WTC11 (cell line): ENCODE results near the gene ARHGEF37. TPM values are rescaled to one million over a fixed set of nuclear protein-coding genes. Genes with fewer than 3 reads are reported as not detected.
A peak's percentile ranks its signal among the peaks of the same experiment; 100 is the strongest.
"Not testable (repeated sequence)": the region's sequence is repeated elsewhere in the genome, so short reads cannot be mapped to it uniquely, and the experiment has no call there.

Experiments
- ATAC-seq: fragments of 200-7000 bp; cut with Tn5 transposase; 2 replicates; pipeline ENCODE4 v1.10.0; 2021; ENCODE audit warnings: mild to moderate bottlenecking, moderate library complexity
- CTCF ChIA-PET: fragments of 300-600 bp; sonication (Branson Sonifier 250); formaldehyde crosslinking; loops from one replicate; lab custom pipeline; 2021; ENCODE audit warnings: antibody characterized with exemption; lab: Charles Lee
- POLR2A ChIA-PET: fragments of 350-600 bp; sonication (Branson Sonifier 250); formaldehyde crosslinking; loops from one replicate; lab custom pipeline; 2021; ENCODE audit warnings: antibody characterized with exemption; lab: Charles Lee
- DNase-seq: peaks from one replicate; pipeline ENCODE4 v3.0.0; 2021; ENCODE audit warnings: low spot score
- H3K27ac Mint-ChIP-seq: 2 replicates; pipeline ENCODE4 v1.8.0; 2021; ENCODE audit warnings: mixed read lengths
- H3K27me3 Mint-ChIP-seq: 2 replicates; pipeline ENCODE4 v1.8.0; 2021; ENCODE audit warnings: low read depth, mild to moderate bottlenecking, moderate library complexity, mixed read lengths
- H3K36me3 Mint-ChIP-seq: 2 replicates; pipeline ENCODE4 v1.8.0; 2021; ENCODE audit warnings: mixed read lengths
- H3K4me1 Mint-ChIP-seq: 2 replicates; pipeline ENCODE4 v1.8.0; 2022; ENCODE audit warnings: mixed read lengths
- H3K4me3 Mint-ChIP-seq: 2 replicates; pipeline ENCODE4 v1.8.0; 2021; ENCODE audit warnings: mild to moderate bottlenecking, moderate library complexity, mixed read lengths
- H3K9me3 Mint-ChIP-seq: 2 replicates; pipeline ENCODE4 v1.8.0; 2021; ENCODE audit warnings: mixed read lengths
- CREB1 ChIP-seq: sonication (generic); formaldehyde crosslinking; IDR thresholded peaks from 2 replicates; pipeline ENCODE4 v1.8.0; 2023; ENCODE audit warnings: mild to moderate bottlenecking, missing genetic modification reagents
- CREM ChIP-seq: sonication (generic); formaldehyde crosslinking; IDR thresholded peaks from 2 replicates; pipeline ENCODE4 v1.8.1; 2022; ENCODE audit warnings: mild to moderate bottlenecking, missing genetic modification reagents, moderate library complexity
- GABPB1 ChIP-seq: sonication (generic); formaldehyde crosslinking; IDR thresholded peaks from 2 replicates; pipeline ENCODE4 v1.8.1; 2023; ENCODE audit warnings: mild to moderate bottlenecking, missing genetic modification reagents
- GRHL2 ChIP-seq: fragments of 250-450 bp; sonication (Bioruptor Pico); IDR thresholded peaks from 2 replicates; pipeline ENCODE4 v1.8.0; 2022; ENCODE audit warnings: mild to moderate bottlenecking, moderate library complexity; ENCODE audit not compliant: insufficient replicate concordance, severe bottlenecking
- HMGA2 ChIP-seq: fragments of 250-450 bp; sonication (Bioruptor Pico); IDR thresholded peaks from 2 replicates; pipeline ENCODE4 v1.4.0; 2021; ENCODE audit warnings: mild to moderate bottlenecking, moderate library complexity
- IRF2 ChIP-seq: sonication (generic); formaldehyde crosslinking; IDR thresholded peaks from 2 replicates; pipeline ENCODE4 v1.8.0; 2022; ENCODE audit warnings: low read depth, missing genetic modification reagents, borderline replicate concordance
- NFE2L1 ChIP-seq: sonication (generic); formaldehyde crosslinking; IDR thresholded peaks from 2 replicates; pipeline ENCODE4 v1.8.1; 2023; ENCODE audit warnings: missing genetic modification reagents
- OVOL2 ChIP-seq: fragments of 250-450 bp; sonication (Bioruptor Pico); IDR thresholded peaks from 2 replicates; pipeline ENCODE4 v1.9.0; 2021; ENCODE audit warnings: mild to moderate bottlenecking, borderline replicate concordance
- RELA ChIP-seq: sonication (generic); formaldehyde crosslinking; IDR thresholded peaks from 2 replicates; pipeline ENCODE4 v1.8.1; 2022; ENCODE audit warnings: missing genetic modification reagents, mild to moderate bottlenecking, borderline replicate concordance
- SMAD4 ChIP-seq: sonication (generic); formaldehyde crosslinking; IDR thresholded peaks from 2 replicates; pipeline ENCODE4 v1.8.0; 2022; ENCODE audit warnings: mild to moderate bottlenecking, missing genetic modification reagents
- SOX15 ChIP-seq: fragments of 250-450 bp; sonication (Bioruptor Pico); IDR thresholded peaks from 2 replicates; pipeline ENCODE4 v1.9.0; 2021; ENCODE audit warnings: mild to moderate bottlenecking
- TCF7 ChIP-seq: sonication (generic); formaldehyde crosslinking; IDR thresholded peaks from 2 replicates; pipeline ENCODE4 v1.8.0; 2022; ENCODE audit warnings: mild to moderate bottlenecking, low read depth, missing genetic modification reagents, moderate library complexity
- ZNF138 ChIP-seq: sonication (generic); formaldehyde crosslinking; conservative IDR thresholded peaks from 2 replicates; pipeline ENCODE4 v1.8.1; 2022; ENCODE audit warnings: mild to moderate bottlenecking, moderate library complexity, missing genetic modification reagents
- ZNF317 ChIP-seq: sonication (generic); formaldehyde crosslinking; IDR thresholded peaks from 2 replicates; pipeline ENCODE4 v1.8.1; 2023; ENCODE audit warnings: low read depth, mild to moderate bottlenecking, moderate library complexity, missing genetic modification reagents, borderline replicate concordance
- ZNF423 ChIP-seq: fragments of 250-450 bp; sonication (Bioruptor Pico); IDR thresholded peaks from 2 replicates; pipeline ENCODE4 v2.1.2; 2022; ENCODE audit warnings: mild to moderate bottlenecking, moderate library complexity
- total RNA-seq: library from RNA; stranded (reverse); gene quantifications from 3 replicates; pipeline ENCODE4 v1.2.3, GENCODE V29; 2021
- TF ChIP-seq, protein P1 (sequence below): sonication (generic); formaldehyde crosslinking; IDR thresholded peaks from 2 replicates; pipeline ENCODE4 v1.8.1; 2022; ENCODE audit warnings: low read depth, missing genetic modification reagents, borderline replicate concordance
- TF ChIP-seq, protein P2 (sequence below): sonication (generic); formaldehyde crosslinking; IDR thresholded peaks from 2 replicates; pipeline ENCODE4 v1.8.1; 2023; ENCODE audit warnings: mild to moderate bottlenecking, missing genetic modification reagents, moderate library complexity
- TF ChIP-seq, protein P3 (sequence below): sonication (generic); formaldehyde crosslinking; IDR thresholded peaks from 2 replicates; pipeline ENCODE4 v1.8.0; 2023; ENCODE audit warnings: mild to moderate bottlenecking, missing genetic modification reagents
- TF ChIP-seq, protein P4 (sequence below): sonication (generic); formaldehyde crosslinking; IDR thresholded peaks from 2 replicates; pipeline ENCODE4 v1.8.0; 2022; ENCODE audit warnings: missing genetic modification reagents
- TF ChIP-seq, protein P5 (sequence below): fragments of 250-450 bp; sonication (Bioruptor Pico); IDR thresholded peaks from 2 replicates; pipeline ENCODE4 v1.9.0; 2021; ENCODE audit warnings: mild to moderate bottlenecking

Gene ARHGEF37
- total RNA-seq, 1 experiment from 2014 or later, result 1.1 TPM

DNA sequence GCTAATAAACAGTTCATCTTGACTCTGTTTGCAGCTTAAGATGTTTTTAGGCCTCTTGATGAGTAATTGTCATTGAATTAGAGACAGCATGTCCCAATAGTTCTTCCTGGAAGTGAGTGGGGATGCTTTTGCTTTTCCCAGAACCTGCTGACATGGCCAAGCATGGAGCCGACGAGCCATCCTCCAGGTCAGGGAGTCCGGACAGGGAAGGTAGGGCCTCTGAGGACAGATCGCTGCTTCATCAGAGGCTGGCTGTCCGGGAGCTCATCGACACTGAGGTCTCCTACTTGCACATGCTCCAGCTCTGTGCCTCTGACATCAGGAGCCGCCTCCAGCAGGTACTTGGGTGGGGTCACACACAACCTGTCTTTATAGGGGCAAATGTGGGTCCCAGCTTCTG is 16.3 kb downstream of the ARHGEF37 start:
- TF ChIP-seq, protein P1, sequence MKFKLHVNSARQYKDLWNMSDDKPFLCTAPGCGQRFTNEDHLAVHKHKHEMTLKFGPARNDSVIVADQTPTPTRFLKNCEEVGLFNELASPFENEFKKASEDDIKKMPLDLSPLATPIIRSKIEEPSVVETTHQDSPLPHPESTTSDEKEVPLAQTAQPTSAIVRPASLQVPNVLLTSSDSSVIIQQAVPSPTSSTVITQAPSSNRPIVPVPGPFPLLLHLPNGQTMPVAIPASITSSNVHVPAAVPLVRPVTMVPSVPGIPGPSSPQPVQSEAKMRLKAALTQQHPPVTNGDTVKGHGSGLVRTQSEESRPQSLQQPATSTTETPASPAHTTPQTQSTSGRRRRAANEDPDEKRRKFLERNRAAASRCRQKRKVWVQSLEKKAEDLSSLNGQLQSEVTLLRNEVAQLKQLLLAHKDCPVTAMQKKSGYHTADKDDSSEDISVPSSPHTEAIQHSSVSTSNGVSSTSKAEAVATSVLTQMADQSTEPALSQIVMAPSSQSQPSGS, result no peak
- H3K36me3 Mint-ChIP-seq, result no peaks in the 10 kb centered on the region
- H3K4me3 Mint-ChIP-seq, result no peak overlapping the region
- no peak for DNase-seq
- peaks cover 7% of the 10 kb centered on the region for H3K4me1 Mint-ChIP-seq
- ChIA-PET CTCF (interaction anchor here (1.2 to 2.8 kb wide), 3 partner anchors 21 to 70 kb away, joined by 3 to 12 read pairs (median 4); partner anchors contain the start of gene CSNK1A1), POLR2A (no interaction called here)
- no peaks in the 10 kb centered on the region for H3K9me3 Mint-ChIP-seq
- no peaks in the 10 kb centered on the region for H3K27me3 Mint-ChIP-seq
- no peak for ATAC-seq
- H3K27ac Mint-ChIP-seq, result no peak overlapping the region

DNA sequence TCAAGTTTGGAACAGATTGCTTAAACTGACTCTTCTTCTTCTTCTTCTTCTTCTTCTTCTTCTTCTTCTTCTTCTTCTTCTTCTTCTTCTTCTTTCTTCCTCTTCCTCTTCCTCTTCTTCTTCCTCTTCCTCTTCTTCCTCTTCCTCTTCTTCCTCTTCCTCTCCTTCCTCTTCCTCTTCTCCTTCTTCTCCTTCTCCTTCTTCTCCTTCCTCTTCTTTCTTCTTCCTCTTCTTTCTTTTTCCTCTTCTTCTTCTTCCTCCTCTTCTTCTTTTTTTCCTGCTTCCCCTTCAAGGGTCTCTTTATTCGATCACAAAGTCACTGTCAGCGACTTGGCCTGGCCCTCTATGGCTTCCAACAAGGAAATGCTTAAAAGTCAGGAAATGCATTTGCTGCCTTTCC is 16.9 kb downstream of the ARHGEF37 start:
- H3K27me3 Mint-ChIP-seq, H3K36me3 Mint-ChIP-seq, H3K4me3 Mint-ChIP-seq, H3K27ac Mint-ChIP-seq, H3K9me3 Mint-ChIP-seq, DNase-seq, H3K4me1 Mint-ChIP-seq, ATAC-seq: not testable (repeated sequence)
- ChIA-PET POLR2A (interaction anchor here (0.7 kb wide), 1 partner anchor 240 kb away, joined by 3 read pairs; the partner anchor contains the start of gene PCYOX1L), CTCF (interaction anchor here (0.6 to 2.8 kb wide), 20 partner anchors 10 to 337 kb away, joined by 3 to 14 read pairs (median 4); partner anchors contain the start of gene ARHGEF37)

DNA sequence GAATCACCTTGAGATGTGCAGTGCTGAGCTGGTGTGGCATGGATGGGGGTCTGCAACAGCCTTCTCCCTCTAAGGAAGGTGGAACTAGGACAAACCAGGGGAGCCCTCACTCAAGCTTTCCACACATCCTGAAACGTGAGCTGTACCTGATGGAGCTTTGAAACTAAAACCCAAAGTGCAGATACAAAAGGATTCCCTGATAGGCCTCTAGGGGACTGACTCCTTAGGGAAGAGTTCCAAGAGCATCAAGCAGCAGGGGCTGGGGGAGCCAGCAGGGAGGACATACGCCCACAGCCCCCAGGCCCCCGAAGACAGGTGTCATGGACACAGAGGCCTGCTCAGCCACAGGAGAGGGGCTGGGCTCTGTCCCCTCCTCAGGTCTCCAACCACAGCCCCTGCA is 17.7 kb downstream of the ARHGEF37 start:
- Mint-ChIP-seq H3K4me3 (no peak overlapping the region), H3K36me3 (no peaks in the 10 kb centered on the region), H3K9me3 (no peaks in the 10 kb centered on the region), H3K27ac (no peak overlapping the region), H3K27me3 (no peaks in the 10 kb centered on the region), H3K4me1 (peaks cover 7% of the 10 kb centered on the region)
- CTCF ChIA-PET, result interaction anchor here (0.6 to 1.5 kb wide), 18 partner anchors 9 to 336 kb away, joined by 3 to 14 read pairs (median 3); partner anchors contain the start of gene ARHGEF37
- ATAC-seq, result peak; percentile 87
- TF ChIP-seq ZNF317 (CRISPR knock-in tag), result no peak
- POLR2A ChIA-PET, result interaction anchor here (0.7 kb wide), 1 partner anchor 241 kb away, joined by 3 read pairs; the partner anchor contains the start of gene PCYOX1L
- DNase-seq, result no peak

DNA sequence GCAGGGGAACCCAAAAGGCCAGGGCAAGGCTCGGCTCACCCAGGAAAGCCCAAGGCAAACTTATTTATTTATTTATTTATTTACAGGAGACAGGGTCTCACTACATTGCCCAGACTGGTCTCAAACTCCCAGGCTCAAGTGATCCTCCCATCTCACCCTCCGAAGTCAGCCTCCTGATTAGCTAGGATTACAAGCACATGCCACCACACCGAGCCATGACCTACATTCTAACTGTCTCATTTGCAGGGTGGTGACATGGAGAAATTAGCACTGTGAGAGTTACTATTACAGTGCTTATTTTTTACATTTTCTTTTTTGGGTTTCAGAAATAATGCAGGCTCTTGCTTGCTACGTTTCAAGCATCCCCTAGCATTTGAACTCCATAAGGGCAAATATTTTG is 18.1 kb downstream of the ARHGEF37 start:
- Mint-ChIP-seq H3K4me3 (no peak overlapping the region), H3K27me3 (no peaks in the 10 kb centered on the region), H3K36me3 (no peaks in the 10 kb centered on the region), H3K4me1 (peaks cover 7% of the 10 kb centered on the region), H3K27ac (no peak overlapping the region), H3K9me3 (no peaks in the 10 kb centered on the region)
- ATAC-seq (no peak), DNase-seq (no peak)
- ChIA-PET CTCF (interaction anchor here (0.9 to 1.5 kb wide), 14 partner anchors 9 to 253 kb away, joined by 3 to 14 read pairs (median 4); partner anchors contain the start of gene ARHGEF37), POLR2A (no interaction called here)
- TF ChIP-seq RELA (no peak), GABPB1 (no peak), TCF7 (CRISPR knock-in tag) (no peak), NFE2L1 (CRISPR knock-in tag) (no peak), CREM (no peak), SOX15 (CRISPR knock-in tag) (no peak), OVOL2 (CRISPR knock-in tag) (no peak), ZNF138 (CRISPR knock-in tag) (no peak), SMAD4 (no peak), CREB1 (CRISPR knock-in tag) (no peak), GRHL2 (no peak), ZNF317 (CRISPR knock-in tag) (no peak), ZNF423 (CRISPR knock-in tag) (no peak), HMGA2 (CRISPR knock-in tag) (no peak), IRF2 (no peak)
- TF ChIP-seq, protein P2, sequence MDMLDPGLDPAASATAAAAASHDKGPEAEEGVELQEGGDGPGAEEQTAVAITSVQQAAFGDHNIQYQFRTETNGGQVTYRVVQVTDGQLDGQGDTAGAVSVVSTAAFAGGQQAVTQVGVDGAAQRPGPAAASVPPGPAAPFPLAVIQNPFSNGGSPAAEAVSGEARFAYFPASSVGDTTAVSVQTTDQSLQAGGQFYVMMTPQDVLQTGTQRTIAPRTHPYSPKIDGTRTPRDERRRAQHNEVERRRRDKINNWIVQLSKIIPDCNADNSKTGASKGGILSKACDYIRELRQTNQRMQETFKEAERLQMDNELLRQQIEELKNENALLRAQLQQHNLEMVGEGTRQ (CRISPR knock-in tag), result no peak
- TF ChIP-seq, protein P3, sequence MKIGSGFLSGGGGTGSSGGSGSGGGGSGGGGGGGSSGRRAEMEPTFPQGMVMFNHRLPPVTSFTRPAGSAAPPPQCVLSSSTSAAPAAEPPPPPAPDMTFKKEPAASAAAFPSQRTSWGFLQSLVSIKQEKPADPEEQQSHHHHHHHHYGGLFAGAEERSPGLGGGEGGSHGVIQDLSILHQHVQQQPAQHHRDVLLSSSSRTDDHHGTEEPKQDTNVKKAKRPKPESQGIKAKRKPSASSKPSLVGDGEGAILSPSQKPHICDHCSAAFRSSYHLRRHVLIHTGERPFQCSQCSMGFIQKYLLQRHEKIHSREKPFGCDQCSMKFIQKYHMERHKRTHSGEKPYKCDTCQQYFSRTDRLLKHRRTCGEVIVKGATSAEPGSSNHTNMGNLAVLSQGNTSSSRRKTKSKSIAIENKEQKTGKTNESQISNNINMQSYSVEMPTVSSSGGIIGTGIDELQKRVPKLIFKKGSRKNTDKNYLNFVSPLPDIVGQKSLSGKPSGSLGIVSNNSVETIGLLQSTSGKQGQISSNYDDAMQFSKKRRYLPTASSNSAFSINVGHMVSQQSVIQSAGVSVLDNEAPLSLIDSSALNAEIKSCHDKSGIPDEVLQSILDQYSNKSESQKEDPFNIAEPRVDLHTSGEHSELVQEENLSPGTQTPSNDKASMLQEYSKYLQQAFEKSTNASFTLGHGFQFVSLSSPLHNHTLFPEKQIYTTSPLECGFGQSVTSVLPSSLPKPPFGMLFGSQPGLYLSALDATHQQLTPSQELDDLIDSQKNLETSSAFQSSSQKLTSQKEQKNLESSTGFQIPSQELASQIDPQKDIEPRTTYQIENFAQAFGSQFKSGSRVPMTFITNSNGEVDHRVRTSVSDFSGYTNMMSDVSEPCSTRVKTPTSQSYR (CRISPR knock-in tag), result no peak
- TF ChIP-seq, protein P4, sequence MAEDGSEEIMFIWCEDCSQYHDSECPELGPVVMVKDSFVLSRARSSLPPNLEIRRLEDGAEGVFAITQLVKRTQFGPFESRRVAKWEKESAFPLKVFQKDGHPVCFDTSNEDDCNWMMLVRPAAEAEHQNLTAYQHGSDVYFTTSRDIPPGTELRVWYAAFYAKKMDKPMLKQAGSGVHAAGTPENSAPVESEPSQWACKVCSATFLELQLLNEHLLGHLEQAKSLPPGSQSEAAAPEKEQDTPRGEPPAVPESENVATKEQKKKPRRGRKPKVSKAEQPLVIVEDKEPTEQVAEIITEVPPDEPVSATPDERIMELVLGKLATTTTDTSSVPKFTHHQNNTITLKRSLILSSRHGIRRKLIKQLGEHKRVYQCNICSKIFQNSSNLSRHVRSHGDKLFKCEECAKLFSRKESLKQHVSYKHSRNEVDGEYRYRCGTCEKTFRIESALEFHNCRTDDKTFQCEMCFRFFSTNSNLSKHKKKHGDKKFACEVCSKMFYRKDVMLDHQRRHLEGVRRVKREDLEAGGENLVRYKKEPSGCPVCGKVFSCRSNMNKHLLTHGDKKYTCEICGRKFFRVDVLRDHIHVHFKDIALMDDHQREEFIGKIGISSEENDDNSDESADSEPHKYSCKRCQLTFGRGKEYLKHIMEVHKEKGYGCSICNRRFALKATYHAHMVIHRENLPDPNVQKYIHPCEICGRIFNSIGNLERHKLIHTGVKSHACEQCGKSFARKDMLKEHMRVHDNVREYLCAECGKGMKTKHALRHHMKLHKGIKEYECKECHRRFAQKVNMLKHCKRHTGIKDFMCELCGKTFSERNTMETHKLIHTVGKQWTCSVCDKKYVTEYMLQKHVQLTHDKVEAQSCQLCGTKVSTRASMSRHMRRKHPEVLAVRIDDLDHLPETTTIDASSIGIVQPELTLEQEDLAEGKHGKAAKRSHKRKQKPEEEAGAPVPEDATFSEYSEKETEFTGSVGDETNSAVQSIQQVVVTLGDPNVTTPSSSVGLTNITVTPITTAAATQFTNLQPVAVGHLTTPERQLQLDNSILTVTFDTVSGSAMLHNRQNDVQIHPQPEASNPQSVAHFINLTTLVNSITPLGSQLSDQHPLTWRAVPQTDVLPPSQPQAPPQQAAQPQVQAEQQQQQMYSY (CRISPR knock-in tag), result no peak
- TF ChIP-seq, protein P5, sequence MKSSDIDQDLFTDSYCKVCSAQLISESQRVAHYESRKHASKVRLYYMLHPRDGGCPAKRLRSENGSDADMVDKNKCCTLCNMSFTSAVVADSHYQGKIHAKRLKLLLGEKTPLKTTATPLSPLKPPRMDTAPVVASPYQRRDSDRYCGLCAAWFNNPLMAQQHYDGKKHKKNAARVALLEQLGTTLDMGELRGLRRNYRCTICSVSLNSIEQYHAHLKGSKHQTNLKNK, result no peak
